Activated CD4-positive, CD25-positive, alpha-beta regulatory T cell treated with anti-CD3 and anti-CD28 coated beads, Interleukin-2, amount 50 U/mL, for 24 hours (primary cell): ENCODE measurements around the gene RBM28.

Source experiments
- ATAC-seq, 2 donors: fragments of 150-1000 bp; cut with Tn5 transposase; one replicate each; pipeline ENCODE4 v1.10.0; 2021; ENCODE audit warnings: mild to moderate bottlenecking in 1 of 2, moderate library complexity in 1 of 2

Gene RBM28

GRCh38 chr7:128257458-128257857 is 86.2 kb downstream of the RBM28 start:
- no peak for ATAC-seq

- ATAC-seq, result no peak
Measured at GRCh38 chr7:128255271-128255670, 88.4 kb downstream of the RBM28 start.

DNA sequence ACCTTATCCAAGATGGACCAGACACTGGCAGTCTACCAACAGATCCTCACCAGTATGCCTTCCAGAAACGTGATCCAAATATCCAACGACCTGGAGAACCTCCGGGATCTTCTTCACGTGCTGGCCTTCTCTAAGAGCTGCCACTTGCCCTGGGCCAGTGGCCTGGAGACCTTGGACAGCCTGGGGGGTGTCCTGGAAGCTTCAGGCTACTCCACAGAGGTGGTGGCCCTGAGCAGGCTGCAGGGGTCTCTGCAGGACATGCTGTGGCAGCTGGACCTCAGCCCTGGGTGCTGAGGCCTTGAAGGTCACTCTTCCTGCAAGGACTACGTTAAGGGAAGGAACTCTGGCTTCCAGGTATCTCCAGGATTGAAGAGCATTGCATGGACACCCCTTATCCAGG is 89.2 kb downstream of the RBM28 start:
- ATAC-seq, result no peak

- no peak for ATAC-seq
Measured at GRCh38 chr7:128253701-128254100, 90.0 kb downstream of the RBM28 start.

DNA sequence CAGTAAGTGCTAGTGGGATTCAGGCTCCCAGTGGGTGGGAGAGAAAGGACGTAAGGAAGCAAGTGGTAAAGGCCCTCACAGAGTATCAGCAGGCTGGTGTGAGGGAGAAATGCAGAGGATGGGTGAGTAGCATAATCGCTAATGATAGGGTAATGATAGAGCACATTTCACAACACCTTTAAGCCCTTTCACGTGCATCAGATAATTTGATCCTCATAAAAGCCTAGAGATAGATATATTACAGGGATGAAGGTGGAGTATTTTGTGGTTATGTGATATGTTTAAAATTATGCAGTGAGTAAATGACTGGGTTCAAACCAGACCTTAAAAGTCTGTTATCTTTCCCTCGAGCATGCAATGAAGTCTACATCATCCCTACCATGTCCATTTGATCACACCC is 92.4 kb downstream of the RBM28 start:
- ATAC-seq, result no peak
